NCI-H1048 (cell line): ENCODE results near the gene CARF.
"Not testable (repeated sequence)": the region's sequence is repeated elsewhere in the genome, so short reads cannot be mapped to it uniquely, and the experiment has no call there.

ENCODE experiments used
- DNase-seq: peaks from one replicate; lab custom pipeline; 2025; lab: John Stamatoyannopoulos, UW

CARF gene

GRCh38 chr2:202933958-202934357, 21.9 kb downstream of the CARF start:
- DNase-seq = no peak

GRCh38 chr2:202934456-202934855, 22.4 kb downstream of the CARF start:
- DNase-seq = no peak

- DNase-seq = no peak
Measured at GRCh38 chr2:202938960-202939359, 26.9 kb downstream of the CARF start.

DNA sequence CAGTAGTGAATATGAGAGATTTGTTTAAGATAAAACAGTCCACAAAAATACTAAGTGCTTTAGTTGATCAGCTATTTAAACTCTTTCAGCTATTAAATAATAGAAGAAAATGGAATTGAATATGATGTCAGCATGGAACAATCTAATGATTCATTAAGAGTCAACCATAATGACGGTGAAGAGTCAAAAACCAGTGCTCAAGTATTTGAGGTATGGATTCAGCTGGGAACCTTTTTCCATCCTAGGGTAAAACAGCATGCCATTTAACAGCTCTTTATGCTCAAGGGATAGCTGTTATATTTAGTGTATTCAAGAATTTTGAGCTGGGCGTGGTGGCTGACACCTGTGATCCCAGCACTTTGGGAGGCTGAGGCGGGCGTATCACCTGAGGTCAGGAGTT, 29.7 kb downstream of the CARF start:
- DNase-seq = no peak

GRCh38 chr2:202944408-202944807, 32.3 kb downstream of the CARF start:
- no peak for DNase-seq

DNA sequence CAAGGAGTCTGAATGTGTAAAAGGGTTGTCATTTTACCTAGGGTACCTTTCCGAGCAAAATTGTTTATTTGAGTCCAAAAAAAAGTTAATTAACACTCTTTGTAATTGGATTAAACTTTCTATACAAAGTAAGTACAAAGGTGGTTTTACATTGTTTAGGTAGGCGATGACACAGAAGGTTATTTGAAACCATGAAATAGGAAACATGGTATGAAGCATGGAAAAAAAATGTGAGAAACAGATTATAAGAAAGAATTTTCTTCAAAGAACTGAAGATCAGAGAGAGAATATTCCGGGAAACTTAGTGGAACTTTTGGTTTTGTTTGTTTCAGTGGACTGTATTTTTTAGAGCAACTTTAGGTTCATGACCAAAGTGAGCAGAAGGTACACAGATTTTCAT, 32.7 kb downstream of the CARF start:
- DNase-seq = no peak

DNA sequence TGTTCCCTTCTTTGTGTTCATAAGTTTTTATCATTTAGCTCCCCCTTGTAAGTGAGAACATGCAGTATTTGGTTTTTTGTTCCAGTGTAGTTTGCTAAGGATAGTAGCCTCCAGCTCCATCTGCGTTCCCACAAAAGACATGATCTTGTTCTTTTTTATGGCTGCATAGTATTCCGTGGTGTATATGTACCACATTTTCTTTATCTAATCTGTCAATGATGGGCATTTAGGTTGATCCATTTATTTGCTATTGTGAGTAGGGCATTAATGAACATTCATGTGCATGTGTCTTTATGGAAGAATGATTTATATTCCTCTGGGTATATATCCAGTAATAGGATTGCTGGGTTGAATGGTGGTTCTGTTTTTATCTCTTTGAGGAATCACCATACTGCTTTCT, 33.4 kb downstream of the CARF start:
- no peak for DNase-seq

DNA sequence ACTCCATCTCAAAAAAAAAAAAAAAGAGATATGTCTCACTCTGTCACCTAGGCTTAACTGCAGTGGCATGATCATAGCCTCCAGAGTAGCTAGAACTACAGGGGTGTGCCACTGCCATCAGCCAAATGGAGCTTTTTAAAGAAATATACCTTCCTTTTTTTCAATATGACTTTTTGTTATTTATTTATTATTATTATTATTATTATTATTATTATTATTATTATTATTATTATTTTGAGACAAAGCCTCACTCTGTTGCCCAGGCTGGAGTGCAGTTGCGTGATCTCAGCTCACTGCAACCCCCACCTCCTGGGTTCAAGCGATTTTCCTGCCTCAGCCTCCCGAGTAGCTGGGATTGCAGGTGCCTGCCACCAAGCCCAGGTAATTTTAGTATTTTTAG, 37.3 kb downstream of the CARF start:
- DNase-seq = not testable (repeated sequence)

DNA sequence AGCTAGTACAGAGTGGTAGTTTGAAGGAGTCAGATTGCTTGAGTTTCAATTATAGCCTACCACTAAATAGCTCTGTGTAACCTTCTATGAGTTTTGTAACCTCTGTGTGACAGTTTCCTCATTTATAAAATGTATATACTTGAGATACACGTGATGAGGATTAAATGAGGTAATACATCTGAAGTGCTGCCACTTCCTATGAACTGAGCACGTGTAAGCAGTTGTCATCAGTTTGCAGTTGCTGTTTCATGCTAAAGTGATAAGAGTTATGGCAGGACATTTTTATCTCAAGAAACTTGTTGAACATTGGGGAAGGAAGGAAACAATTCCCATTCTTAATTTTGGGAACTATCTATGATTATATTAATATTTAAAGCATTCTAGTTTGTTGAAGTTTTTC, 38.5 kb downstream of the CARF start:
- DNase-seq = no peak

- no peak for DNase-seq
Measured at GRCh38 chr2:202960524-202960923, 48.4 kb downstream of the CARF start.

DNA sequence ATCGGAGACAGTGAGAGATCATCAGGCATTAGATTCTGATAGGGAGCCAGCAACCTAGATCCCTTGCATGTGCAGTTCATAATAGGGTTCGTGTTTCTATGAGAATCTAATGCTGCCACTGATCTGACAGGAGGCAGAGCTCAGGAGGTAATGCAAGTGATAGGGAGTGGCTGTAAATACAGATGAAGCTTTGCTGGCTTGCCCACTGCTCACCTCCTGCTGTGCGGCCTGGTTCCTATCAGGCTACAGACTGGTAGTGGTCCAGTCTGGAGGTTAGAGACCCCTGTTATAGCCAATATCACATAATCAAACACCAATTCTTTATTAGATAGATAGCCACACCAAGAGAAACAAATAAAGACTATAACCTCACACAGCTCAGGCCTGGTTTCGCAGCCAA, 51.6 kb downstream of the CARF start:
- DNase-seq = no peak

DNA sequence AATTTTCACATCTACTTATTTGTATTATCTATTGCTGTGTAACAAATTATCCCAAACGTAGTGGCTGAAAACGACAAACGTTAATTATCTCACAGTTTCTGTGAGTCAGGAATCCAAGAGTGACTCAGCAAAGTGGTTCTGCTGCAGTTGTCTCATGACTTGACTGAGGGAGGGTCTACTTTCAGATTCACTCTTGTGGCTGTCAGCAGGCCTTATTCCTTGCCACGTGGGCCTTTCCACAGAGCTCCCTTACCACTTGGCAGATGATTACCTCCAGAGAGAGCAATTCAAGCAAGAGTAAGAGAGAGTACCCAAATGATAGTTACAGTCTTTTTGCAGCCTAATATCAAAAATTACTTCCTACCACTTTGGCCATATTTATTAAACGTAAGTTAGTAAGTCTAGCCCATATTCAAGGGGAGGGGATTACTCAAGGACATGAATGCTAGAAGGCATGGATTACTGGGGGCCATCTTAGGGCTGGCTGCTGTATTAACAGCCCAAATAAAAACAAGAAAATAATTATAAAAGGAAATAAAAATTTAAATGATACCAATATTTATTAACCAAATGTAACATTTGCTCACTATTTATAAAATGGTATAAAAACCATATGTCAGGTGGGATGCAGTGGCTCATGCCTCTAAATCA, 53.9 kb downstream of the CARF start:
- DNase-seq = no peak

GRCh38 chr2:202969404-202969803, 57.3 kb downstream of the CARF start:
- DNase-seq = not testable (repeated sequence)

- no peak for DNase-seq
Measured at GRCh38 chr2:202976809-202977208, 64.7 kb downstream of the CARF start.

- no peak for DNase-seq
Measured at GRCh38 chr2:202982779-202983491, 70.9 kb downstream of the CARF start.

GRCh38 chr2:202989749-202990148, 77.7 kb downstream of the CARF start:
- no peak for DNase-seq

DNA sequence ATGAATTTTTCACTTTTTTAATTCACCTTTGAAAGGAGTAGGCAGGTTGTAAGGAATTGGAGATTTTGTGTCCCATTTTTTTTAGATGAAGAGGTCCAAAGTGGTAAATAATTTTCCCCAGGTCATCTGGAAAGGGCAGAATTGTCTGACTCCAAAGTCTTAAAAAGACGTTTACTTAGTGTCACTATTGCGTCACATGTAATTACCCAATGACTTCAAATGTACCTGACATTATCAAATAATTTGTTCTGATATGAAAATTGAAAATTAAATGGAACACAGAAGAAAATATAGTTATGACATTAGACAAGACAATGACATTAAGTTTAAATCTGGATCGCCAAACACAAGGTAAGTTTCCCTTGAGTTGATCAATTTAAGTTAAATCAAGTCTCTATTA, 78.4 kb downstream of the CARF start:
- DNase-seq = no peak

DNA sequence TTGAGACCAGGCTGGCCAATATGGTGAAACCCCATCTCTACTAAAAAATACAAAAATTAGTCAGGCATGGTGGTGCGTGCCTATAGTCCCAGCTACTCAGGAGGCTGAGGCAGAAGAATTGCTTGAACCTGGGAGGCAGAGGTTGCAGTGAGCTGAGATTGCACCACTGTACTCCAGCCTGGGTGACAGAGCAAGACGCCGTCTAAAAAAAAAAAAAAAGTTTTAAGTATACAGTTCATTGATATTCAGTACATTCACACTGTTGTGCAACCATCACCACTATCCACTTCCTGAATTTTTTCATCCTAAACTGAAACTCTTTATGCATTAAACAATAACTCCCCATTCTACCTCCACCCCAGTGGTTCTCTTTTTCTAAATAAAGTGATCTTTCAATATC, 85.0 kb downstream of the CARF start:
- DNase-seq = not testable (repeated sequence)

- no peak for DNase-seq
Measured at GRCh38 chr2:203002054-203002821, 90.2 kb downstream of the CARF start.

GRCh38 chr2:203003716-203004115, 91.6 kb downstream of the CARF start:
- no peak for DNase-seq

- DNase-seq = peak; percentile 92
Measured at GRCh38 chr2:203014456-203015199, 102.6 kb downstream of the CARF start, which contains the start of gene NBEAL1. Gene NBEAL1, plus strand, starts transcription at chr2:203014875. Its CDS starts 1,510 bp downstream, at chr2:203016385.

GRCh38 chr2:203016716-203017115, 104.6 kb downstream of the CARF start:
- no peak for DNase-seq
